GM18907 (cell line): ENCODE measurements around the gene EP400.
"Not testable (repeated sequence)": the region's sequence is repeated elsewhere in the genome, so short reads cannot be mapped to it uniquely, and the experiment has no call there.

Experiments
- ATAC-seq: cut with Tn5 transposase; IDR thresholded peaks from one replicate; pipeline ENCODE4 v1.9.1; 2021; ENCODE audit warnings: mild to moderate bottlenecking, moderate library complexity; ENCODE audit not compliant: unreplicated experiment

EP400 gene

DNA sequence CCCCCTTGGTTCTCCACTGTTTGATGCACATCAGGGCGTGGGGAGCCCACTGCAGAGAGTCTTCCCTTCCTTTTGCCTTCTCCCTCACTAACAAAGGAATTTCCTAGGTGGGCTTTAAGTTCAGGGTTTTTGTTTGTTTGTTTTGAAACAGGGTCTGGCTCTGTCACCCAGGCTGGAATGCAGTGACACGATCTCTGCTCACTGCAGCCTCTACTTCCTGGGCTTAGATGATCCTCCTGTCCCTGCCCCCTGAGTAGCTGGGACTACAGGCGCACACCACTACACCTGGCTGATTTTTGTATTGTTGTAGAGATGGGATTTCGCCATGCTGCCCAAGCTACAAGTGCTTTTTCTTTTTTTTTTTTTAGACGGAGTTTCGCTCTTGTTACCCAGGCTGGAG lies 33.8 kb downstream of the EP400 start:
- no peak for ATAC-seq

DNA sequence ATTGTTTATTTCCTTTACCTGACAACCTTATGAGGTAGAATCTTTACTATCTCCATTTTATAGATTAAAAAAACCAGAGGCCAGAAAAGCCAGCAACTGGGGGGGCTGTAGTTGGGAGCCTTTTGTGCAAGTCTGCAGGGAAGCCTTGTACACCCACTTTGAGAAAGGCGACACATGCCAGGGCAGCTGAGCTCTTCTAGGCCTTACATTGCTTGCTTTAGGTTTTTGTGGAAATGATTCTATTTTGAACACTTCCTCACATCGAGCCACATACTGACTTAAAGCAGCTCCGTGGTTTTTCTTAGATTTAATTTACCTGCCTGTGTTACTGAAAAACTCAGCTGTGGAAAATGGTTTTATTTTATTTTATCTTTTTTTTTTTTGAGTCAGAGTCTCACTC lies 34.6 kb downstream of the EP400 start:
- ATAC-seq = no peak

DNA sequence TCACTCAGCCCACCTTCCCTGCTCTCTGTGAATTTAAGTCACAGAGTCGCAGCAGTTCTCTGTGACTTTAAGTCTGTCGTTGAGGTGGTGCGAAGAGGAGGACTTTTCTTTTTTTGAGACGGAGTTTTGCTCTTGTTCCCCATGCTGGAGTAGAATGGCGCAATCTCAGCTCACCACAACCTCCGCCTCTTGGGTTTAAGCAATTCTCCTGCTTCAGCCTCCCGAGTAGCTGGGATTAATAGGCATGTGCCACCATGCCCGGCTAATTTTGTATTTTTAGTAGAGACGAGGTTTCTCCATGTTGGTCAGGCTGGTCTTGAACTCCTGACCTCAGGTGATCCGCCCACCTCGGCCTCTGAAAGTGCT lies 35.8 kb downstream of the EP400 start:
- not testable (repeated sequence) for ATAC-seq

- no peak for ATAC-seq
Observed at GRCh38 chr12:131986361-131986760, 36.6 kb downstream of the EP400 start.

DNA sequence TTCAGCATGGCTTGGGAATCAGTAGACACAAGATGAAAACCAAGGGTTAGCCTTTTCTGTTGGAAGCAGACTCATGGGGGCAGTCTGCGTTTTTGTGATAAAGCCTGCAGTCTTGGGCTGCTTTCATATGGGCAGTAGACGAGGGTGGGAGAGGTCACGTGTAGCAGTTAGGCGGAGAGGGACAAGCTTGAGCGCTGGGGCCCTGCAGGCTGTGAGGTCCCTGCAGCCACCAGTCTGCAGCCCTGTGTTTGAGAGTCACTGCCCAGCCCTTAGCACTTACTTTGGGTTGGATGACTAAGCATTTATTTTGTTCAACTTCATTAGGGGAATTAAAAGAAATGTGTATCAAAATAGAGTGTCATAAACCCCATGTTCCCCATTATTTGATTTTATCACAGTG lies 37.2 kb downstream of the EP400 start:
- ATAC-seq = no peak

GRCh38 chr12:131987552-131987951 lies 37.8 kb downstream of the EP400 start:
- ATAC-seq = no peak

GRCh38 chr12:131988054-131988796 lies 38.5 kb downstream of the EP400 start:
- no peak for ATAC-seq

DNA sequence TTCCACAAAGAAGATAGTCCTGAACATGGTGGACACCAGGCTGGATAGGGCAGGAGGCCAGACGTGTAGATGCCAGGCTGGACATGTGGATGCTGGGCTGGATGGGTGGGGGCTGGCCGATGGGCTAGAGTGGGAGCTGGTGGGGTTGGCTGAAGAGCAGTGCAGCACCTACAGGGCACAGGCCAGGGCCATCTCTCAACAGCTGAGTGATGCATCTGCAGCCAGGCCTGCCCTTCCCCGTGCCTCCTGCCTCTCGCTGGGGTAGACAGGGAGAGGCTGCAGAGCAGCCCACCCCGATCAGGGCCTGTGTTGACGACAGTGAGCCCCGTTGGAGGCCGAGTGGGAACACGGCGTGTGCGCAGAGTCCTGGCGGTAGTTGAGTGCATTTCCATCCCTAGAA lies 39.3 kb downstream of the EP400 start:
- no peak for ATAC-seq

GRCh38 chr12:131990066-131990979 lies 40.6 kb downstream of the EP400 start:
- no peak for ATAC-seq

DNA sequence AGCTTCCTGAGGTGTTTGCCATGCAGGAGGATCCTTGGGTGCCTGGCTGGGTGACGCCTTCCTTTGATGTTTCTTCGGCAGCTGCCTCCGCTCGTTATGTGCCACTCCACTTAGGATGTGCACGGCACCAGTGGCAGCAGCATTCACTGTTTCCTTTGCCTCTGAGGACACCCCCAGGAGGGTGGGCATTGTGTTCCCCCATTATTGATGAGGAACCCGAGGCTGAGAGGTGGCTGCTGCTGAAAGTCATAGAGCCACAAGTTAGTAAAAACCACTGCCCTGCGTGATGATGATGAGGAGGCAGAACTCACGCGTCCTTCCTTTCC lies 41.2 kb downstream of the EP400 start:
- no peak for ATAC-seq

GRCh38 chr12:131991816-131992430 lies 42.2 kb downstream of the EP400 start:
- ATAC-seq = no peak

DNA sequence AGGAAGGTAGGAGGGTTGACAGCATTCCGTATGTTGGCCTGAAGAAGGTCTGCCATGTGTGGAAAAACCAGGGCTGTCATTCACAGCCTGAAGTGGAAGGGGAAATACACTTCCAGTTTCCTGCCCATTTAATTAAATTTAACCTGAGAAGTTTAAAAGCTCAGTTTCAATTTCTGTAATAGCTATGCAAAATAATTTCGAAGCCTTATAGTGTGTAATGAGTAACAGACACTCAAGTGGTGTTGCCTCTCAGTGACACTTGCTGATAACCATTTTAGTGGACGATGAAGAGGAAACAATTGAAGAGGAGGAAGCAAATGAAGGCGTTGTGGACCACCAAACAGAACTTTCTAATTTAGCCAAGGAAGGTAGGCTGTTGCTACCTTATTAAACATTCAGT lies 44.8 kb downstream of the EP400 start:
- peak; percentile 80 for ATAC-seq

DNA sequence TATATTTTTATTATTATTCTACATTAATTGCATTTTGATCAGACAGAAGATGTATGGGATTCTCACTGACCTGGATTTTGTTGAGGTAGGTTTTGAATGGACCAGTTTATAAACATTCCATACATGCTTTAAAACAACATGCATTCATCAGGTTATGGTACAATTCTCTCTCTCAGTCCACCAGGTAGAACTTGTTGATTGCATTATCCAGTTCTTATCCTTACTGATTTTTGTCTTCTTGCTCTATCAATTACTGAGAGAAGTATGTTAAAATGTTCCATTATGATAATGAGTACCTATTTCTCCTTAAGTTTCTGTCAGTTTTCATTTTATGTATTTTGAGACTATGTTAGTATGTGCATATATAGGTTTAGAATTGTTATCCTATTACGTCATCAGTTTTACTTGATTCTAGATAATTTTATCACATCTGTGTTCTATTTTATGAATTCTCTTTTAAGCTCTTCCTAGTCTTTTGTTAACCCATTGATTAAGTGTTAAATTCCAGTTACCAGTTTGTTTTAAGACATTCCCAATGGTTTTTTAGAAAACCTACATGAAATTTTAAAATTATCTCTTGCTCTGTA lies 50.6 kb downstream of the EP400 start:
- no peak for ATAC-seq

GRCh38 chr12:132003846-132004245 lies 54.1 kb downstream of the EP400 start:
- no peak for ATAC-seq

GRCh38 chr12:132004946-132005345 lies 55.2 kb downstream of the EP400 start:
- ATAC-seq = no peak

GRCh38 chr12:132006056-132006680 lies 56.4 kb downstream of the EP400 start:
- no peak for ATAC-seq

DNA sequence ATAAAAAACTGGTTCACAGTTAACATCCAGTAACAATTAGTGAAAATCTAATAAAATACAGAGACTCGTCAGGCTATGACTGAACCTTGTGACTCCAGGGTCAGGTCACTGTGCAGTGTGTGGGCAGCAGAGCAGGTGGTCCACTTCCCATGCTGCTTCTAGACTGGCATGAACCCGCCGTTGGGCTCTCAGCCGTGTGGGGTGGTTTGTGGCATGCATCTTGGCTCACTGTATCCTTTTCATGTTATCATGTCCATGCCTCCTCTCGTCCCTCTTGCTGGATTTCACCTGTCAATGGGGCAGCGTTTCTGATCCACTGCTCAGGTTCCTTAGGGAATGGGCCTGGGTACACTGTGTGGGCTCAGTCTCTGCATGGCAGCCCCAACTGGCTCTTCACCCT lies 57.3 kb downstream of the EP400 start:
- no peak for ATAC-seq

GRCh38 chr12:132009336-132009859 lies 59.7 kb downstream of the EP400 start:
- ATAC-seq = no peak

DNA sequence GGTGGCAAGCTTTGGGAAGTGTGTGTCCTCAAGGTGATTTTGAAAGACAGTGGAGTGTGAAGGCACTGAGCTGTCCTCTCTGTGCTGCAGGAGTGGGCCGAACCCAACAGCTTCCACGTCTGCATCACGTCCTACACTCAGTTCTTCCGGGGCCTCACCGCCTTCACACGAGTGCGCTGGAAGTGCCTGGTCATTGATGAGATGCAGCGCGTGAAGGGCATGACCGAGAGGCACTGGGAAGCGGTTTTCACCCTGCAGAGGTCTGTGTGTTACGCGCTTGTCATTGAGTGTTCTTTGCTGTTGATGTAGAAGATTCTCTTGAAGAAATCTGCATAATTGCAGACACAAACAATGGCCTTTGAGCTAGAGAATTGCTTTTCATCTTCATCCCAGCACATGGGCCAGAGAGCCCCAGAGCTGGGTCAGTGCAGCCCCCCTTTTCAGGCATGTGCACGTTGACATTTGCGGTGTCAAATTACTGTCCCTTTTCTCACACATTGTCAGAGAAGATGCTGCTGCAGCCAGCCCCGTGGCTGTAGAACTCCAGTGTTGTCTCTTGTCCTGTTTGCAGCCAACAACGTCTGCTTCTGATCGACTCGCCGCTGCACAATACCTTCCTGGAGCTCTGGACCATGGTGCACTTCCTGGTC lies 63.3 kb downstream of the EP400 start:
- no peak for ATAC-seq
